Measurements from ENCODE around the gene AGAP1. TPM values are rescaled to one million over a fixed set of nuclear protein-coding genes. Genes with fewer than 3 reads are reported as not detected.

AGAP1 gene
- total and polyA plus RNA-seq, 2 donors from 2014 or later = 8.1 to 44.5 TPM

GRCh38 chr2:235541838-235542549 lies 48.2 kb downstream of the AGAP1 start:
- FAIRE-seq = no peak
- no peak for TF ChIP-seq CTCF (IDR thresholded peaks at IDR 0.05; ENCODE audit: borderline replicate concordance, extremely low read depth, insufficient read depth)
- peak in 1 of 5 donors; percentile 33 for DNase-seq

GRCh38 chr2:235542733-235543127 lies 48.9 kb downstream of the AGAP1 start:
- no peak for FAIRE-seq
- H3K4me1 ChIP-seq (ENCODE audit: control insufficient read depth in 2 of 3, insufficient read depth in 2 of 3, low read depth in 1 of 3, low read length in 3 of 3) = peaks cover 0 to 21% (median 19%) of the 10 kb centered on the region in 3 donors
- H3K27ac ChIP-seq (ENCODE audit: low read depth in 2 of 2, low read length in 2 of 2) = no peak overlapping the region

More at GRCh38 chr2:235541838-235542549, 48.2 kb downstream of the AGAP1 start:
- no peak overlapping the region for H3K4me3 ChIP-seq (ENCODE audit: low read length in 3 of 3)
- H3K4me1 ChIP-seq (ENCODE audit: control insufficient read depth in 2 of 3, insufficient read depth in 2 of 3, low read depth in 1 of 3, low read length in 3 of 3) = peaks cover 0 to 21% (median 19%) of the 10 kb centered on the region in 3 donors
- no peak overlapping the region for H3K9ac ChIP-seq (ENCODE audit: low read length in 3 of 3)
- intact Hi-C loops (cut with DNase I) = no loop called here
- H3K9me3 ChIP-seq (ENCODE audit: control insufficient read depth in 2 of 3, insufficient read depth in 1 of 3, low read length in 3 of 3) = no peaks in the 10 kb centered on the region
- H3K27me3 ChIP-seq (ENCODE audit: control insufficient read depth, insufficient read depth, low read length) = no peaks in the 10 kb centered on the region
- no peaks in the 10 kb centered on the region for H3K36me3 ChIP-seq (ENCODE audit: control insufficient read depth in 2 of 3, insufficient read depth in 3 of 3, low read length in 3 of 3)
- no peak overlapping the region for H3K27ac ChIP-seq (ENCODE audit: low read depth in 2 of 2, low read length in 2 of 2)

GRCh38 chr2:235543128-235543750 lies 49.4 kb downstream of the AGAP1 start:
- Histone ChIP-seq H3K27me3 (ENCODE audit: control insufficient read depth, insufficient read depth, low read length) (no peaks in the 10 kb centered on the region), H3K4me1 (ENCODE audit: control insufficient read depth in 2 of 3, insufficient read depth in 2 of 3, low read depth in 1 of 3, low read length in 3 of 3) (peaks cover 0 to 21% (median 19%) of the 10 kb centered on the region in 3 donors), H3K36me3 (ENCODE audit: control insufficient read depth in 2 of 3, insufficient read depth in 3 of 3, low read length in 3 of 3) (no peaks in the 10 kb centered on the region), H3K9me3 (ENCODE audit: control insufficient read depth in 2 of 3, insufficient read depth in 1 of 3, low read length in 3 of 3) (no peaks in the 10 kb centered on the region), H3K9ac (ENCODE audit: low read length in 3 of 3) (no peak overlapping the region), H3K27ac (ENCODE audit: low read depth in 2 of 2, low read length in 2 of 2) (no peak overlapping the region), H3K4me3 (ENCODE audit: low read length in 3 of 3) (no peak overlapping the region)
- FAIRE-seq (no peak), DNase-seq (peak in 1 of 5 donors; percentile 35)
- intact Hi-C loops (cut with DNase I) = no loop called here
- no peak for TF ChIP-seq CTCF (IDR thresholded peaks at IDR 0.05; ENCODE audit: borderline replicate concordance, extremely low read depth, insufficient read depth)

More at GRCh38 chr2:235542733-235543127, 48.9 kb downstream of the AGAP1 start:
- intact Hi-C loops (cut with DNase I) = no loop called here
- no peak for TF ChIP-seq CTCF (IDR thresholded peaks at IDR 0.05; ENCODE audit: borderline replicate concordance, extremely low read depth, insufficient read depth)
- H3K9ac ChIP-seq (ENCODE audit: low read length in 3 of 3) = no peak overlapping the region
- no peaks in the 10 kb centered on the region for H3K36me3 ChIP-seq (ENCODE audit: control insufficient read depth in 2 of 3, insufficient read depth in 3 of 3, low read length in 3 of 3)
- H3K4me3 ChIP-seq (ENCODE audit: low read length in 3 of 3) = no peak overlapping the region
- DNase-seq = peak in 1 of 5 donors; percentile 37
- no peaks in the 10 kb centered on the region for H3K27me3 ChIP-seq (ENCODE audit: control insufficient read depth, insufficient read depth, low read length)
- no peaks in the 10 kb centered on the region for H3K9me3 ChIP-seq (ENCODE audit: control insufficient read depth in 2 of 3, insufficient read depth in 1 of 3, low read length in 3 of 3)

Data from kidney (tissue), 14 donors.